HG03196 (cell line): ENCODE data around the gene ERBB4.

Experiments
- ATAC-seq: cut with Tn5 transposase; IDR thresholded peaks from one replicate; pipeline ENCODE4 v1.9.1; 2021; ENCODE audit not compliant: unreplicated experiment

ERBB4 gene

DNA sequence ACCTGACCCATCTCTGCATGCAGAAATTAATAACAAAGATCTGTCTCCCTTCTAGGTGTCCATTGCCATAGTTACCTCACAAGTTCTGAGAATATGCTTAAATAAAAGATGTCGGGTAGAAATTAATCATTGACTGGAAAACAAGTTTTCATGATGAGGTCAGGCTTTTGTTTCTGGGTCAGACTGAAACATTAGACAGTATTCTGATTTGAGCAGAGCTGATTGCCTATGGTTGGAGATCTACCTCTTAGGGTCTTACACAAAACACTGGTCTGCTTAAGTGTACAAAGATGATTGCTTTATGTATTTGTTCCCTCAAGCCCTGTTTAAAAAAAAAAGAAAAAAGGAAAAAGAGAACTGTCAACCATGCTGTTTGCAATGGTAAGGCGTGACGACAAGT is 1025.8 kb downstream of the ERBB4 start:
- no peak for ATAC-seq

DNA sequence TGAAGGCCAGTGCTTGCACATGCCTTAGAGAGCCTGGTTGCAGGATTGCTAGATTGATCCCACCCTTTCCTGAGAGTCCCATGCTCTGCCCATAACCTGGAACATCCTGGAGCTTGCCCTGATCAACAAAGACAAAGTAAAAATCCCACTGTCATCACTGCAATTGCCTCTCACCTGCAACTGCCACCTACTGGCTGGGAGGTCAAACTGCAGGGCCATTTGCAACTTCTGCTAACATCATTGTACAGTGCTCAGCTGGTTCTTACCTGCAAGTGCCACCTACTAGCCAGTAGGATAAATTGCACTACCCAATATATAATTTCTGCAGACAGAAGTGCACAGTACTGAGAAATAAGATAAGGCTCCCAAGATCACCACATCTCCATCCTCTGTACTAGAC is 1034.7 kb downstream of the ERBB4 start:
- ATAC-seq = no peak

DNA sequence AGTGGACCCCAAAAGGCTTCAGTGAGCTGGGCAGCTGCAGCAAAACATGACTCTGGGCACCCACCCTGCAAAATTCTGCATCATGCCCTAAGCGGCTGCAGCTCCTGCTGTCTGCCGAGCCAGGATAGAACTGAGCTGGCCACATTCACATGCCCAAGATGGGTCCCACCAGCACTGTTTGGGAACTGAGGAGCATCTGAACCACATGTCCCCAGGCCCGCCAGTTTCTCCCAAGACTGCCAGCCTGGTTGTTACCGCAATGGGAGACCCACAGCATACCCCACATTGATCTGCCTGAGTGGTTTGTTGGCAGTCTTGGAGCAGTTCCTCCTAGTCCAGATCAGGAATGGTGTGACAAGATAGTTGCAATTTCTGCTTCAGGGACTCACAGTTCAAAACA is 1035.4 kb downstream of the ERBB4 start:
- no peak for ATAC-seq

DNA sequence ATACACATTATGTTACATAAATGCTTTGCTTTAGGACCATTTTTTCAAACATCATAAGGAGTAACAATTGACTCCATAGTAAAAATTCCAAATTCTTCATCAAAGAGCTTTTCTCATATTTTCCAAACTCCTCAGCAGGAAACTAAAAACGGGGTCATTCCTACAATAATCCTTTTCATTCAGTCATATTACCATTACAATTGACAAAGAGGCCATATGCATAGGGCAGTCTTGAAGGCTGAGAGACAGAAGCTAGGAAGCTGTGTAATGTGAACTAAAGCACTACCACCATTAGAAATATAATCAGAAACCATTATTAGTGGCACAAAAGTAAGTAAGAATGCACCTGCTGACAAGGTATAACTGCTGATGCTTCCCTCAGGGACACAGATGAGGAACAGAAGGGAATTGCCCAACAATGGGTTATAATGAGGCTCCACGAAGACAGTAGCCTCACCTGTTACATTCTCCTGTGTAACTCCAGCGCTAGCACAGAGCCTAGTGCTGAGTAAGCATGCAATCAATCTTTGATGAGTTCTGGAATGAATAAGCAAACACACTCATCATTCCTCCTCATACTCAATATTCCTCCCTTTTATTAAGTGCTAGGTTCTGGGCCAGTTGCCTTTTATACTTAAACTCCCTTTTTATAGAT is 1039.9 kb downstream of the ERBB4 start:
- ATAC-seq = no peak

DNA sequence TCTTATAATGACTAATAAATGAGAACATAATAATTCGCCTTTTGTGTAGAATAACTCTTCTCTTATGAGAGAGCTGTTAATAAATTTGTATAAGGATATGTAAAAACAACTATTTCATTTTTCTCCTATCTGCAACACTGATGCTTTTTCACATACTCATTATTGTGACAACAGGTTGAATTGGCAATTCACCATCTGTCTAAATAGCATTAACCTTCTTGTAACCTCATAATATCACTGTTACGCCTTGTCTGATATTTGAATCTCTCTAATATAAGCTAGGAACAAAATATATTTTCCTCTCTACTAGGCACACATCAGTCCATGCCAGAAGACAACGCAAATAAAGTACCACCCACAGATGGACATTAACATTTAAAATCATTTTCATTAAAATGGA is 1043.3 kb downstream of the ERBB4 start:
- ATAC-seq = no peak

DNA sequence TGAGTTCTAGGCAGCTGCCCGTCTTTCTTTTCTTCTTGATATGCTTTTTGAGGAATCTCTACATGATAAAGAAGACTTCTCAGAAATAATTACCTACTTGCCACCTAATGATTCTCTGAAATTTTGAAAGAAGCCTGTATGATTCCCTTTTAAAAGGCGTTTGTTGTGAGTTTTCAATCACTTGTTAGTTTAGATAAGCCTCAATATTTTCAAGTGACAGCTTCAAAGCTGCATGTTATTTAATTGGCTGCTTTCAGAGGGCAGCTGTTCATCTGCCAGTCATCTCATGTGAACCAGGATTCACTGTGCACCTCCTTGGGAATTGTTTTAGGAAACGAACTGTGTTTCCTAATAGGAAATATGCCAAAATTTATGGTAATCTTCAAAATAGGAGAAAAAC is 1044.1 kb downstream of the ERBB4 start:
- no peak for ATAC-seq

DNA sequence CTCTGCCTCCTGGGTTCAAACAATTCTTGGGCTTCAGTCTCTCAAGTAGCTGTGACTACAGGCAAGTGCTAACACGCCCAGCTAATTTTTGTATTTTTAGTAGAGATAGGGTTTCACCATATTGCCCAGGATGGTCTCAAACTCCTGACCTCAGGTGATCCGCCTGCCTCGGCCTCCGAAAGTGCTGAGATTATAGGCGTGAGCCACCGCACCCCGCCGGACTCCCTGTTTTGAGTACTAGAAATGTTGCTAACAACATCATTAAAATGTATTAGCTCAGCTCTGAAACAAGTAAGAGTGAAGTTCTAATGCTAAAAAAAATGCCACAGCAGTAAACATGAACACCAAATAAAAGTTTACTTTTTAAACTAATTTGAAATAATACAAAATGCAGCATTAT is 1044.5 kb downstream of the ERBB4 start:
- no peak for ATAC-seq

DNA sequence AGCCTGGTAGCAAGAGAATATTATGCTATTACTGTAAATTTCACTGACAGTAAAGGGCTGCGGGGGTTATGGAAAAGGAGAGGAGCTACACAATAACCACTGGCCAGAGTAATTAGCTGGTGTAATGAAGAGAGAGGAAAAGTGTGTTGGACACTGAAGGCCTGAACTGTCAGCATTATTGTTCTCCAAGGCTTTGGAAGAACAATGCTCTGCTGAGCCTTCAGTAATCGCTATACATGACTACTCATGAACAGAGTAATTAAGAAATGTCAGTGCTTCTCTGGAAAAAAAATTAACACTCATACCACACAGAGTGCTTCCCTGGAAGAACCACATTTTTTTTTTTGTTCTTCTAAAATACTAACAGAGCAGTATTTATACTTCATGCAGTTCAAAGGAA is 1050.9 kb downstream of the ERBB4 start:
- ATAC-seq = no peak

DNA sequence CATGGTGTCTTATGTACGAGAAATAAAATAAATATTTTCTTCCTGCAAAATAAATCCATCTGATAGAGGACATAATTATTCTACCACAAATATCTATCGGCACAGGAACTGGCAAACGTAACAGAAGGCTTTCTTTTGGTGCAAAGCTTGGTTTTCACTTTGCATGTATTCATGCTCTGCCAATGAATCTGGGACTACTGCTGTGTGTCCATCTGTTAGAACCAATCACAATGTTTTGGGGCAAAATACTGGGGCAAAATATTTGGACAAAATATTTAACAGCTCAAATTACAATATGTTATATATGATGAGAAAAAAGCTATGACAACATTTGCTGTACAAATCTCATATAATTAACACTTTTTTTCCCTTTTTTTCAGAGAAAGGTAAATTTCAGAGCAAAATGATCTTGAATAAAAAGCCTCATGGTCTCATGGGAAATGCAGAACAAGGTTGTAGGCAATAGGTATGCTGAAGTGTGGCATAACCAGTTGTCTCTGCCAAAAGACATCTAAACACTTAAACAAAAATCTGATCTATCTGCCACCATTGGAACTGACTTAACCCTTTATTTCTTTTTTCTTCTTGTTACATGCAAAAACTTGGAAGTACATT is 1059.0 kb downstream of the ERBB4 start:
- ATAC-seq = no peak

DNA sequence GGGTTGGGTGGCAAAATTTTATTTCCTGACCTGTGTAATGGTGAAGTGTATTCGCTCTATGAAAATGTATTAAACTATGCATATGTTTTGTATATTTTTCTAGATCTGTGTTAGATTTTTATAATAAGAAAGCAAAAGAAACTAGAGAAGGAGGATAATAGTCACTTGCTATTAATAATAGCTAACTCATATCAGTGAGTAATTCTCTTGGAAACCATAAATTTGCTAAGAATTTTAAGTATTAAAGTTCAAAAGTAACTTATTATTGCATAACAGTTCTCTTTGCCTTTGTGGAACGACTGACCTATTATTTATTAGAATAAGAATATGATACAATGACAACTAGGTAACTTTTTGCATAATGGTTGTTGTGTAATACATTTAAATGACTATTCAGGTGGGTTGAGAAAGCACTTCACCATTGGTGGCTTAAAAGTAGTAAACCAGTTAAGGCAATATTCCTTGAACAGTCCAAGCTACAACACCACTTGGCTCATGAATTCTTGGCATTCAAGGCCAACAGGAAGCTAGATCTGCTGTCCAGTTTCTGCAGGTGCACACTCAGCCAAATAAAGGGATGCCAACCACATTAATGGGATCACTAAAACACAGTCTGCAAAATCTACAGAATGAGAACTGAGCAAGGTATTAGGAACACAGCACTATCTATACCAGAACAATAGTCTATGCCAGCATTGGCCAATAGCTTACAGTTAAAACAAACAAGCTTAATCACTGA is 1060.9 kb downstream of the ERBB4 start:
- ATAC-seq = no peak

DNA sequence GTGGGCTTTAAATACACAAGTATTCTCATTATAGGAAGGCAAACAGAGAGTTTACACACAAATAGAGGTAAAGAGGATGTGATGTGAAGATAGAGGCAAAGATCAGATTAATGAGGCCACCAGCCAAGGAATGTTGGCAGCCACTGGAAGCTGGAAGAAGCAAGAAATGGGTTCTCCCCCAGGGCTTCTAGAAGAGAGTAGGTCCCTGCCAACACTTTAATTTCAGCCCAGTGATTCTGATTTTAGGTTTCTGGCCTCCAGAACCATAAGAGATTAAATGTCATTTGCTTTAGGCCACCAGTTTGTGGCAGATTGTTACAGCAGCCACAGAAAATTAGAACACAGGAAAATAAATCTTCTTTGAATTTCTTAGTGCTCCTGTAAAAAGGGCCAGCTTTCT is 1065.5 kb downstream of the ERBB4 start:
- ATAC-seq = no peak

DNA sequence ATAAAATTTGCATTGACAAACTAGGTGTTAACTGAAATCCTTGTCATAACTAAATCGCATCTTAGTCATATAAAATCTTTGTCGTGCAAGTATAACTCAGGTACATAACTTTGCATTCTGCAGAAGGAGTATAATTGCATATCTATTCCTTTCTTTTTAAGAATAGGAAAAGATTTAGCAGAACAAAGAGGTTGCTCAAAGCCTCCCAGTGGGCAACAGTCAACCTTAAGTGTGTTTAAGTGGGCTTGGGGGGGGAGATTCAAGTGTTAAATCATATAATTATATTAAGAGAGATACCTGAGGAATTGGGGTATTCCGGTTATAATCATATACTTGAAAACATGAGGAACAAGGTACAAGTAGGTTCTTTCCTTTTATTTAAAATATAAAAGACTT is 1068.9 kb downstream of the ERBB4 start:
- ATAC-seq = no peak

DNA sequence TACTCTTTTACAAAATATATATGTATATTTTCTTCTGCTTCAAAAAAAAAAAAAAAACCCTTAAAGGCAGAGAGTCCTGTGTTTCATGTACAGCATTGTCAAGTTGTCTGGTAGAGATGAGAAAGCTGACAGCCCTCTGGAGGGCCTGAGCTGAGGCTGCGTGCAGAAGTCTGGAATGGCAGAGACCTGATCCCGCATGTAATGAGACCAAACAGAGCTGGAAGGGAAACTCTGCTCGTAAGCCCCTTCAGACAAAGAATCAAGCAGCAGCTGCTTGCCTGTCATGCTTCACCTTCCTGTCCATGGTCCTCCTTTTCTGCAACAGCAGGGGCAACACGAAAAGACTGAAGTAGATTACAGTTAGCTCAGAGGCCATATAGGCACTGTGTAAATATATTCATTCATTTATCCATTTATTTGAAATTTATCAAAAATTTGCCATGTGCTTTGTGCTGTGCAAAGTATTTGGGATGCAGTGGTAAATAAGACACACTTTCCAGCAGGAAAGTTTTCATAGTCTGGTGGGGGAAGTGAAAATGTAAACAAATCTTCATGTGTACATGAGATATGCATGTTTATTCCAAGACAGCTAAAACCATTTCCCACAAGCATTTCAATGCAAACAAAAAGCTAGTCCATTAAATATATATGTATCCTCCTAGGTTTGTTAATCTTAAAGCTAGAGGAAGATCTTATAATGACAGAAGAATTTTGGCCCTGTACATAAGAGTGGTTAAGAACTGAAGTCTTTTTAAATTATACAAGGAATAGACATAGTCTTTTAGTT is 1069.5 kb downstream of the ERBB4 start:
- ATAC-seq = no peak

DNA sequence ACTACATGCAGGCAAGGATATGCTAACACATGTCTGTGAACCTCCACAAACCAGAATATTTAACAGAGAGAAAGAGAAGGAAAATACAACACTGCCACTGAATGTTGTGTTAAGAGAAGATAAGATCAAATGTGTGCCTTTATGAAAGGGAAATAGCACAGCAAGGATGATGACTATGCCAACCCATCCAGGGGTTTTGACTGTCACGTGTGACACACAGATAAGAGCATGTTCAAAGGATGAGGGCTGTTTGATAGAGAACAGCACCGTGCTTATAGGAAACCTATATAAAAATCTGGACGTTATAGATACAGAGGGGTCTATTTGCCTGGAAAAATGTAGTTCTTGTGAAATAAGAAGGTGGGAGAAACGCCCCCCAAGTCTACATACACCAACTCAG is 1070.4 kb downstream of the ERBB4 start:
- ATAC-seq = no peak

DNA sequence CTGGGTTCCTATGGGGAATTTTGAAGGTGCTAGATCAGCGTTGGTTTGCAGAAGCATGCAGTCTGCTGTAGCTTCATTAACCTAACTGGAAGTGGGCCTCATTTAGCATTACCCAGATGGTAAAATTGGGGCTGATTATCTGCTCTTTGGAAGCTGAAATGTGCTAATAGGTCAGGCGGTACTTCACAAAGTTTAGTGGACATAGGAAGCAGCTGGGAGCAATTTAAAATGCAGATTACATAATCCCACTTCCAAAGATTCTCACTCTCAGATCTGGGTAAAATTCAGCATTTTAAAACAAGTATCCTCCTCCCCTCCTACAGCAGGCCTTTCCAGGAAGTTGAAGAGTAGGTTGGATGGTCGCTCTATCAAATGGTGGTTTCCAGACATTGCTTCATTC is 1075.2 kb downstream of the ERBB4 start:
- no peak for ATAC-seq

DNA sequence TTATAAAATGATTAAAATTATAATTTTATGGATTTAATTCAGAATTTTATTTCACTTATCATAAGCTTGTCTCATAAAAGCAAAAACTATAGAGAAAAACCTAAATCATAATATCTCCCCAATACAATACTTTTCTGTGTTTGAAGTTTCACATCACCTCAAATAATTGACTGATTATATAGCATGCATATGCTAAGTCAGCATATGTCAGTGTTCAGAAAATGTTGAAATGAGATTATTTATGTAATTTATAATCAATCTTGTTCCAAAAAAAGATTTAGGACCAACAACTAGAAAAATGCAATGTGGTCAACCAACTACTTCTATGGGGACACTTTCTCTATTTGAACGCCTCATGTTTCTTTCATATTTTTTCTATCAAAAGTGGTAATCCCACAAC is 1079.6 kb downstream of the ERBB4 start:
- no peak for ATAC-seq

DNA sequence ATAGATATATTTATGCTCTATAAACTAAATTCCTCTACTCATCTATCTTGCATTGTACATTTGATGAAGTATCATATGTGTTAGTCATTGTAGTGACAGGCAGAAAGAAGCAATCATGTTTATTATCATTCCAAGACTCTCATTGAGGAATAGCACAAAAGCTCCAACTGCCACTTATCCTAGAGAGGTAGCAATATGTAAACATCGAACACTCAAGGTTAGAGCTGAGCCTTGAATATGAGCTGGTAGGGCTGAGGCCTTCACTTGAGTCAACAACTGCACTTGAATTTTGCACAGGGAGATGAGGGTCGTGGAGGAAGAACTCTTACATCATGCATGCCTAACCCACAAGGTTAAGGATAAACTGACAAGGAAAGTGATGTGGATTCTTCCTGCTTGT is 1081.3 kb downstream of the ERBB4 start:
- no peak for ATAC-seq

DNA sequence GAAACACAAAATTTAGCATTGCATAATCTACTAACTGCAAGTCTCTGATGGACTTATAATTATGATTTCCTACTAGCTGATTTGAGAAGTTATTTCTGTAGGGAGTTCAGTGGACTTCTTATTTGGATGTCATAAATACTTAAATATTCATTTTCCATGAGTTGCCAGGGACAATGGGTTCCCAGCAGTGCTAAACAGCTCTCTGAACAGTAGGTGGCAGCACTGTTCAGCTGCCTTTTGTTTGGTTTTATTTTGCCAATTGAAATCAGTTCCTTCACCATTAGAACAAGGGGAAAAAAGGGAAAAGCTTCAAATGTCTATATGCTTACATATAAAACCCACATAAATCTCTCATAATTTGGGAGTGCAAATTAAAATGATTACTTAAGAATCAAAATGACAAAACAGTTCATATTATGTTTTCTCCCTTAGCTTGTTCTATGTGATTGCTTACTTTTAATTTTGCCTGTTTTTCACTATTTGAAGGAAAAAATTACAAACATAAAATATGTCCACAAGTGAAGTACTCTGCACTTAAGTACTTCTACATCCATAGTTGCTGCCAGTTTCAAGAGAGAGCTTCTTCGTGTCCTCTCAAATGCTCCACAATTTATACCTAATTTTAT is 1083.3 kb downstream of the ERBB4 start:
- ATAC-seq = no peak

DNA sequence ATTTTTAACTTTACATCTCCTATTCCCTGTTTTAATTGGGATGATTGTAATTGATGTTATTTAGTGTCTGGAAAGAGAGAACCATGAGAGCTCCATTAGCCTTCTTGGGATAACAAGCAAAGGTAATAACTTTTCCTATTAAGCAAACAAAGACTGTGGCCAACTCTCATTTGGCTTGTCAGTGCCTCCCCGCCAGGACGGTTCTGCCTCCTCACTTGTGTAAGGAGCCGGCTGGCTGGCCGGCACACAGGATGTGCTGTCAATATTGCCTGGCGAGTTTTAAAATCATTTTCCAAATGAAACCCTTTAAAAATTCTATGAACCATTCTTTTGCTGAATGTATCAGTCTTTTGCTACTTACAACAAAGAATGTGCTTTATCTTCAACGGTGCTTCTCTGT is 1083.9 kb downstream of the ERBB4 start:
- ATAC-seq = no peak

DNA sequence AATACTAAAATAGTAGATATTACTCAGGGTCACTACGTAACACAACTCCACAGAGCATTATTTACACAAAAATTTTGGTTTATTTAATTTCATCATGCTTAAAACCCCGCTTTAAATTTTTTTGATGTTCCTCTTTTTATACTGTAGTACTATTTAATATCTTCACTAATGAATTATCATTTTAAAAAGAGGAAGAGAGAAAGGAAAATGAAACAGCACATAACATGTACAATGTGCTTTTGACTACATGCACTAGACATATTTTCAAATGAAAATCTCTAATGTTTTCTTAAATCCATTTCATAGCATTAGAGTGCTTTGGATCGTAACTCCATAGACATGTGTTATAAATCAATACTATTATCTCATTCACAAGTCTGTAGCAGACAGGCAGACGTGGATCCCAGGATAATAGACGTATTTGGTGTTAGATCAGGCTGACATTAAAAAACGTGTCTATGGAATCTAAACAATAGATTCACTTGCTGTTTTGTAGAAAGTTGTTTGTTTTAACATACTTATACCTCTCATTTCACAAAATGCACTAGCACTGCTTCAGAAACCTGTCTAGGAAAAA is 1085.2 kb downstream of the ERBB4 start:
- ATAC-seq = no peak

DNA sequence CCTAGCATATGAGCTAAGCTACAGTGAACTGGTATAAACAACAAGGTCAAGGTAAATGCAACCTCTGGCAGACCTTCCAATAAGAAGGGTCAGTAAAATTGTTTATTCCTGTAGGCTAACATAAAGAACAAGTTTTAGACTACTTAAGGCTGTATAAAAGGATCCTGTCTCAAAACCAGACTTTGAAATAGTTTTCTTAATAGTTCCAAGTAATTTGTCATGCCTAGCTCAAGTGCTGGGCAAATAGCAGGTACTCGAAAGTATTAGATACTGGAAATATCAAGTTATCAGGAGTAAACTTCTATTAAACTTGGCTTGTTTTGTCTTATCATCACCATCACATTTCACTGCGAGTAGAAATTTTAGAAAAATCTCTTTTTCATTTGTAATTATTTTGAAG is 1087.0 kb downstream of the ERBB4 start:
- ATAC-seq = no peak
